Measurements from ENCODE around the gene SEPTIN3. TPM values are rescaled to one million over a fixed set of nuclear protein-coding genes. Genes with fewer than 3 reads are reported as not detected.

The SEPTIN3 gene
- total RNA-seq, 1 experiment from 2014 or later: 3.9 TPM

DNA sequence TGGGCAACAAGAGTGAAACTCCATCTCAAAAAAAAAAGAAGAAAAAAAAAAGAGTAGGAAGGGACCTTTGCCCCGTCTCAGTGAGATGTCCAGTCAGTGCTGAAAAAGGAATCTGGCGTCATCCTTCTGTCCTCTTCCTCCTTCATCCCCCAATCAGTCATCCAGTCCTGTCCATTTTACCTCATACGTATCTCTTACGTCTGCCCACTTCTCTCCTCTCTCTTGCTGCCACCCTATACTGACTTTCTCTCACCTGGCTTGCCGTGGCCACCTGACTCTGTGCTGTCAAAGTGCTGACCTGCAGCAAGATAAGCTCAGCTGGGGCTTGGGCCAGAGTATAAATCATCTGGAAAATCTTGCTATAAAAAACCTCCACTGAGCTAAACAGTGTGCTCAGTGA is 13.6 kb downstream of the SEPTIN3 start:
- H3K27me3 ChIP-seq (ENCODE audit: control insufficient read depth, insufficient read depth, low read length): no peaks in the 10 kb centered on the region
- no peaks in the 10 kb centered on the region for H3K36me3 ChIP-seq (ENCODE audit: control insufficient read depth, insufficient read depth, low read length)
- DNase-seq (ENCODE audit: low read depth, low spot score) (no peak), ATAC-seq (no peak)
- in situ Hi-C loops (cut with HindIII; ENCODE audit: low pct_unique_long_range_greater_than_20kb, low sequenced_read_pairs): no loop called here
- H3K27ac ChIP-seq (ENCODE audit: low read length): no peak overlapping the region
- intact Hi-C loops (cut with micrococcal nuclease; ENCODE audit: unreplicated experiment): no loop called here
- TF ChIP-seq, protein P1, sequence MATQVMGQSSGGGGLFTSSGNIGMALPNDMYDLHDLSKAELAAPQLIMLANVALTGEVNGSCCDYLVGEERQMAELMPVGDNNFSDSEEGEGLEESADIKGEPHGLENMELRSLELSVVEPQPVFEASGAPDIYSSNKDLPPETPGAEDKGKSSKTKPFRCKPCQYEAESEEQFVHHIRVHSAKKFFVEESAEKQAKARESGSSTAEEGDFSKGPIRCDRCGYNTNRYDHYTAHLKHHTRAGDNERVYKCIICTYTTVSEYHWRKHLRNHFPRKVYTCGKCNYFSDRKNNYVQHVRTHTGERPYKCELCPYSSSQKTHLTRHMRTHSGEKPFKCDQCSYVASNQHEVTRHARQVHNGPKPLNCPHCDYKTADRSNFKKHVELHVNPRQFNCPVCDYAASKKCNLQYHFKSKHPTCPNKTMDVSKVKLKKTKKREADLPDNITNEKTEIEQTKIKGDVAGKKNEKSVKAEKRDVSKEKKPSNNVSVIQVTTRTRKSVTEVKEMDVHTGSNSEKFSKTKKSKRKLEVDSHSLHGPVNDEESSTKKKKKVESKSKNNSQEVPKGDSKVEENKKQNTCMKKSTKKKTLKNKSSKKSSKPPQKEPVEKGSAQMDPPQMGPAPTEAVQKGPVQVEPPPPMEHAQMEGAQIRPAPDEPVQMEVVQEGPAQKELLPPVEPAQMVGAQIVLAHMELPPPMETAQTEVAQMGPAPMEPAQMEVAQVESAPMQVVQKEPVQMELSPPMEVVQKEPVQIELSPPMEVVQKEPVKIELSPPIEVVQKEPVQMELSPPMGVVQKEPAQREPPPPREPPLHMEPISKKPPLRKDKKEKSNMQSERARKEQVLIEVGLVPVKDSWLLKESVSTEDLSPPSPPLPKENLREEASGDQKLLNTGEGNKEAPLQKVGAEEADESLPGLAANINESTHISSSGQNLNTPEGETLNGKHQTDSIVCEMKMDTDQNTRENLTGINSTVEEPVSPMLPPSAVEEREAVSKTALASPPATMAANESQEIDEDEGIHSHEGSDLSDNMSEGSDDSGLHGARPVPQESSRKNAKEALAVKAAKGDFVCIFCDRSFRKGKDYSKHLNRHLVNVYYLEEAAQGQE (IDR thresholded peaks at IDR 0.05; ENCODE audit: insufficient read depth in 1 of 2, low read depth in 2 of 2, low read length in 1 of 2): no peak
- TF ChIP-seq TCF7L2 (IDR thresholded peaks at IDR 0.05; ENCODE audit: low read depth, low read length) (no peak), SIN3A (IDR thresholded peaks at IDR 0.05; ENCODE audit: borderline replicate concordance, insufficient read depth, low read depth, low read length) (no peak), POLR2AphosphoS5 (IDR thresholded peaks at IDR 0.05; ENCODE audit: low read depth, low read length) (no peak)
- TF ChIP-seq, protein P2, sequence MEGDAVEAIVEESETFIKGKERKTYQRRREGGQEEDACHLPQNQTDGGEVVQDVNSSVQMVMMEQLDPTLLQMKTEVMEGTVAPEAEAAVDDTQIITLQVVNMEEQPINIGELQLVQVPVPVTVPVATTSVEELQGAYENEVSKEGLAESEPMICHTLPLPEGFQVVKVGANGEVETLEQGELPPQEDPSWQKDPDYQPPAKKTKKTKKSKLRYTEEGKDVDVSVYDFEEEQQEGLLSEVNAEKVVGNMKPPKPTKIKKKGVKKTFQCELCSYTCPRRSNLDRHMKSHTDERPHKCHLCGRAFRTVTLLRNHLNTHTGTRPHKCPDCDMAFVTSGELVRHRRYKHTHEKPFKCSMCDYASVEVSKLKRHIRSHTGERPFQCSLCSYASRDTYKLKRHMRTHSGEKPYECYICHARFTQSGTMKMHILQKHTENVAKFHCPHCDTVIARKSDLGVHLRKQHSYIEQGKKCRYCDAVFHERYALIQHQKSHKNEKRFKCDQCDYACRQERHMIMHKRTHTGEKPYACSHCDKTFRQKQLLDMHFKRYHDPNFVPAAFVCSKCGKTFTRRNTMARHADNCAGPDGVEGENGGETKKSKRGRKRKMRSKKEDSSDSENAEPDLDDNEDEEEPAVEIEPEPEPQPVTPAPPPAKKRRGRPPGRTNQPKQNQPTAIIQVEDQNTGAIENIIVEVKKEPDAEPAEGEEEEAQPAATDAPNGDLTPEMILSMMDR (IDR thresholded peaks at IDR 0.05): no peak
- H3K4me1 ChIP-seq (ENCODE audit: control insufficient read depth, insufficient read depth, low read length): no peaks in the 10 kb centered on the region
- no peaks in the 10 kb centered on the region for H3K9me3 ChIP-seq (ENCODE audit: control insufficient read depth, insufficient read depth, low read depth, low read length)
- no peak overlapping the region for H3K4me3 ChIP-seq (ENCODE audit: low read depth in 2 of 2, low read length in 2 of 2)
- BruUV-seq (replicated peaks): no TSS peak
- POLR2A ChIA-PET: interaction anchor here (0.7 kb wide), 1 partner anchor 11 kb away, joined by 3 read pairs; no protein-coding TSS in a partner anchor
- CTCF ChIA-PET: no interaction called here

DNA sequence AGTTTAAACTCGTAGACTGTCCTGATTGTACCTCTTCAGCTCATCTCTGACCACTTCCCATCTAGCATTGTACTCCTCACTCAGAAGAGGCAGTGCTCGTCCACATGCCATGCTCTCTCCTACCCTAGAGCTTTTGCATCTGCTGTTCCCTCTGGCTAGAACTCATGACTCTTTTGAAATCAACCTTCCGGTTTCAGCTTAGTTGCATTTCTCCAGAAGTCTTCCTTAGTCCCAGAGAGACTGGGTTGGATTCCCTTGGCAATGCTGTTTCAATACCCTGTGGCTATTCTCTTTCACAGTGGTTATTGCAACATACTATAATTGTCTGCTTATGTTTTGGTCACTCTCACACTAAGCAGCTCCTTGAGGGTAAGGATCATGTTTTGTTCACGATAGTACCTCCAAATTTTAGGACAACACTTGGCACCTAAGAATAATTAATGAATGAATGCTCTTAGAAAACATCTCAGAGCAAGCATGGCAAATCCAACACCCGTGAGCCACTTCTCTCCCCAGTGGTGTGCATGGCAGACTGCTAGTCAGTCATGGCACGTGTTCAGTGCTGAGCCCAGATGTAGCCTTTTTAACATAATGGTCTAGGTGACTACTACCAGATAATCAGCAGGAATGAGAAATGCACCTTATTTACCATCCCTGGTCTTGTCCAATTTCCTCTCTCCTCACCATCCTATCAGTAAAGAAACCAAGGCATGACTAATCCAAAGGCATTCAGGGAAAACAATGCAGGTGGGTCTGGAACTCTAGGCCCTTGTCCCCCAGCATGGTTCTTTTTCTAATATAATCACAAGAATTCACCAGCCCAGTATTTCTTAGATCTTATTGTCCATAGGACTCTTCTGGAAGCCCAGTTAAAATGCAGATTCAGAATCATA is 14.5 kb downstream of the SEPTIN3 start:
- ChIA-PET POLR2A (interaction anchor here (0.7 kb wide), 1 partner anchor 10 kb away, joined by 3 read pairs; no protein-coding TSS in a partner anchor), CTCF (no interaction called here)
- H3K27ac ChIP-seq (ENCODE audit: low read length): no peak overlapping the region
- no TSS peak for BruUV-seq (replicated peaks)
- no peaks in the 10 kb centered on the region for H3K9me3 ChIP-seq (ENCODE audit: control insufficient read depth, insufficient read depth, low read depth, low read length)
- H3K4me1 ChIP-seq (ENCODE audit: control insufficient read depth, insufficient read depth, low read length): no peaks in the 10 kb centered on the region
- no peaks in the 10 kb centered on the region for H3K36me3 ChIP-seq (ENCODE audit: control insufficient read depth, insufficient read depth, low read length)
- TF ChIP-seq POLR2AphosphoS5 (IDR thresholded peaks at IDR 0.05; ENCODE audit: low read depth, low read length): no peak
- no peak for TF ChIP-seq TCF7L2 (IDR thresholded peaks at IDR 0.05; ENCODE audit: low read depth, low read length)
- TF ChIP-seq SIN3A (IDR thresholded peaks at IDR 0.05; ENCODE audit: borderline replicate concordance, insufficient read depth, low read depth, low read length): no peak
- TF ChIP-seq, protein P1 (IDR thresholded peaks at IDR 0.05; ENCODE audit: insufficient read depth in 1 of 2, low read depth in 2 of 2, low read length in 1 of 2): no peak
- TF ChIP-seq, protein P2 (IDR thresholded peaks at IDR 0.05): no peak
- no peaks in the 10 kb centered on the region for H3K27me3 ChIP-seq (ENCODE audit: control insufficient read depth, insufficient read depth, low read length)
- in situ Hi-C loops (cut with HindIII; ENCODE audit: low pct_unique_long_range_greater_than_20kb, low sequenced_read_pairs) (no loop called here), intact Hi-C loops (cut with micrococcal nuclease; ENCODE audit: unreplicated experiment) (no loop called here)
- no peak overlapping the region for H3K4me3 ChIP-seq (ENCODE audit: low read depth in 2 of 2, low read length in 2 of 2)
- DNase-seq (ENCODE audit: low read depth, low spot score): no peak
- ATAC-seq: no peak
